Left colon (tissue), 2 donors: ENCODE results near the gene ZNF300. TPM values are rescaled to one million over a fixed set of nuclear protein-coding genes. Genes with fewer than 3 reads are reported as not detected.
A peak's percentile ranks its signal among the peaks of the same experiment; 100 is the strongest.
"Not testable (repeated sequence)": the region's sequence is repeated elsewhere in the genome, so short reads cannot be mapped to it uniquely, and the experiment has no call there.

Source experiments
- ATAC-seq: fragments of 200-7000 bp; cut with Tn5 transposase; one replicate; pipeline ENCODE4 v1.9.1; 2020; ENCODE audit warnings: mild to moderate bottlenecking, moderate library complexity
- DNase-seq, 2 donors: peaks; one replicate each; pipeline ENCODE4 v3.0.0-alpha.2; 2020
- intact Hi-C, 2 donors: fragments of 100-400 bp; cut with DNase I in 1 of 2; cut with micrococcal nuclease in 1 of 2; formaldehyde crosslinking; loops; one replicate each; pipeline versions ENCODE4 v1.11.2 to v1.14.0; 2022; cut with DNase I, micrococcal nuclease
- total RNA-seq, 2 donors: library from RNA; stranded (reverse); fragmentation: NEBNext Ultra II Directional; extraction: Animal tissue kit (Norgen Biotek cat#: 25700); gene quantifications; one replicate each; pipeline ENCODE4 v1.2.1, GENCODE V29; 2021
- donor health status: DM: no; HTN: no; CAD: no.
- donor health status: DM: yes; HTN: yes; CAD: no.

Gene ZNF300
- total RNA-seq, 2 donors from 2014 or later, result 1.6 to 2.0 TPM

DNA sequence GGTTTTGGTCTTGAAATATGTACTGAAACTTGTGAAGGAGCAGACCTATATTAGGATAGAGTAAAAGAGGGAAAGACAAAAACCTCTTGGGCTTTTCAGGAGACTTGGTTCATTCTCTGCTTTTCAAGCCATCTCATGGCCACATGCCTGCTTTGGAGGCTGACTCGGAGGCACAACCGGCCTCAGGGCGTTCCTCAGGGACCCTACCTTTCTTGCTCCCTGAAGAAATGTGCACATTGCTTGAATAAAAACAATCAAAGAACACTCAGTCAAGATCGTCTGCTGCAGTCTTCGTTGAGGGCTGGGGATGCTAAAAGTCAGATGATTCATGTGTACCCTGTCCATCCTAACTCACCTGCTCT is 57.5 kb downstream of the ZNF300 start:
- intact Hi-C loops, result loop anchor here in 1 of 2 donors (2.0 to 10.0 kb wide), 3 partner anchors 47 to 283 kb away; partner anchors contain the start of gene RBM22
- ATAC-seq (no peak), DNase-seq (no peak)

DNA sequence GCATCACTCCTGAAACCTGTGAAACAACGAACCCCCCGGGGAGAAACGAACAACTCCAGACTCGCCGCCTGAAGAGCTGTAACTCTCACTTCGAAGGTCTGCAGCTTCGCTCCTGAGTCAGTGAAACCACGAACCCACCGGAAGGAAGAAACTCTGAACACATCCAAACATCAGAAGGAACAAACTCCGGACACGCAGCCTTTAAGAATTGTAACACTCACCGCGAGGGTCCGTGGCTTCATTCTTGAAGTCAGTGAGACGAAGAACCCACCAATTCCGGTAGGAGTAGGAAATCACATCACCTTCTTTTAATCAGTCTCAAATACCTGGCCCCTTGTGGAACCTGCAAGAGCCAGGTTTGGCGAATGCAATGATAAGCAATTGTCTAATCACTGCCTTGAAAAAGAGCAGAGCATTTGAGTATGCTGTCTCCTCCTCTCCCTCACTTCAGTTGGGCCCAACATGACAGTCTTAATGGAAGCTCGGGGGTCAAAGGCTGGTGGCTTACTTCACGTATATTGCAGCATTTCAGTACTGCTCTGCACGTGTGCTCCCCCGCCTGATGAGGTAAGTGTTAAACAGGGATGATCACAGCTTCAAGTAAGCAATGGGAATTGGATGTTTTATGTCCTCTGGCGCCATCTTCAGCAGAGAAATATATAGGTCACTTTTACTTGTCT is 58.0 kb downstream of the ZNF300 start:
- DNase-seq, result peak; percentile 32
- intact Hi-C loops, result loop anchor here in 1 of 2 donors (2.0 to 10.0 kb wide), 3 partner anchors 46 to 282 kb away; partner anchors contain the start of gene RBM22
- ATAC-seq, result peak; percentile 97

DNA sequence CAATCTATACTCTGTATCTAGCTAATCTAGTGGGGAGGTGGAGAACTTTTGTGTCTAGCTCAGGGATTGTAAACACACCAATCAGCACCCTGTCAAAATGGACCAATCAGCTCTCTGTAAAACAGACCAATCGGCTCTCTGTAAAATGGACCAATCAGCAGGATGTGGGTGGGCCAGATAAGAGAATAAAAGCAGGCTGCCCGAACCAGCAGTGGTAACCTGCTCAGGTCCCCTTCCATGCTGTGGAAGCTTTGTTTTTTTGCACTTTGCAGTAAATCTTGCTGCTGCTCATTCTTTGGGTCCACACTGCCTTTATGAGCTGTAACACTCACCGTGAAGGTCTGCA is 58.5 kb downstream of the ZNF300 start, which contains the start of gene IRGM:
Gene IRGM (plus strand): TSS at position 214 of the 346 bp plus-strand sequence. CDS start 1,603 bp downstream, outside the sequence.
- intact Hi-C loops, result loop anchor here in 1 of 2 donors (2.0 to 10.0 kb wide), 3 partner anchors 45 to 281 kb away; partner anchors contain the start of gene RBM22
- DNase-seq, result not testable (repeated sequence)

DNA sequence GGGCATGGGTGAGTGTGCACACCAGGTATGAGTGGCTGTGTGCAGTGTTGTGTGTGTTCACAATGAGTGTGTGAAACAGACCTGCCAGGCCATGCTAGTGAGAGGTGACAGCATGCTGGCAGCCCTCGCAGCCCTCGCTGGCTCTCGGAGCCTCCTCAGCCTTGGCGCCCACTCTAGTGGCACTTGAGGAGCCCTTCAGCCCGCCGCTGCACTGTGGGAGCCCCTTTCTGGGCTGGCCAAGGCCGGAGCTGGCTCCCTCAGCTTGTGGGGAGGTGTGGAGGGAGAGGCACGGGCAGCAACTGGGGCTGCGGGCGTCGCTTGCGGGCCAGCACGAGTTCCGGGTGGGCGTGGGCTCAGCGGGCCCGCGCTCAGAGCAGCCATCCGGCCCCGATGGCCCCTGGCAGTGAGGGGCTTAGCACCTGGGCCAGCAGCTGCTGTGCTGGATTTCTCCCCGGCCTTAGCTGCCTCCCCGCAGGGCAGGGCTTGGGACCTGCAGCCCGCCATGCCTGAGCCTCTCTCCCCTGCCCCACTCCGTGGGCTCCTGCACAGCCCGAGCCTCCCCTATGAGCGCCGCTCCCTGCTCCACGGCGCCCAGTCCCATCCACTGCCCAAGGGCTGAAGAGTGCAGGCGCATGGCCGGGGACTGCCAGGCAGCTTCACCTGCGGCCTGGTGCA is 59.5 kb downstream of the ZNF300 start:
- not testable (repeated sequence) for DNase-seq, ATAC-seq
- intact Hi-C loops, result loop anchor here in 1 of 2 donors (10.0 kb wide), 2 partner anchors 141 to 281 kb away; partner anchors contain the start of gene RBM22

More for the DNA sequence above, 58.5 kb downstream of the ZNF300 start, which contains the start of gene IRGM:
- not testable (repeated sequence) for ATAC-seq

Other genes starting within 250 kb of the ZNF300 start
- 1 to 10 TPM in 1 of 2 donors, under 1 TPM in 1; 0.31 to 1.1 TPM for gene MYOZ3, start 243.7 kb downstream of the ZNF300 start, total RNA-seq
- 10 to 100 TPM; 29.3 to 39.5 TPM for gene RBM22, start 203.9 kb downstream of the ZNF300 start, total RNA-seq
- 10 to 100 TPM; 44.6 to 51.5 TPM for gene DCTN4, start 146.0 kb downstream of the ZNF300 start, total RNA-seq
- 10 to 100 TPM; 11.0 to 13.6 TPM for gene SMIM3, start 126.2 kb downstream of the ZNF300 start, total RNA-seq
- gene IRGM, start 58.5 kb downstream of the ZNF300 start, total RNA-seq, result not detected
- 100 to 1,000 TPM; 106 to 174 TPM for gene GPX3, start 115.6 kb upstream of the ZNF300 start, total RNA-seq
- gene TNIP1, start 176.1 kb upstream of the ZNF300 start, total RNA-seq, result 100 to 1,000 TPM; 200 to 215 TPM